ENCODE data around the gene RAB11FIP5.

DNA sequence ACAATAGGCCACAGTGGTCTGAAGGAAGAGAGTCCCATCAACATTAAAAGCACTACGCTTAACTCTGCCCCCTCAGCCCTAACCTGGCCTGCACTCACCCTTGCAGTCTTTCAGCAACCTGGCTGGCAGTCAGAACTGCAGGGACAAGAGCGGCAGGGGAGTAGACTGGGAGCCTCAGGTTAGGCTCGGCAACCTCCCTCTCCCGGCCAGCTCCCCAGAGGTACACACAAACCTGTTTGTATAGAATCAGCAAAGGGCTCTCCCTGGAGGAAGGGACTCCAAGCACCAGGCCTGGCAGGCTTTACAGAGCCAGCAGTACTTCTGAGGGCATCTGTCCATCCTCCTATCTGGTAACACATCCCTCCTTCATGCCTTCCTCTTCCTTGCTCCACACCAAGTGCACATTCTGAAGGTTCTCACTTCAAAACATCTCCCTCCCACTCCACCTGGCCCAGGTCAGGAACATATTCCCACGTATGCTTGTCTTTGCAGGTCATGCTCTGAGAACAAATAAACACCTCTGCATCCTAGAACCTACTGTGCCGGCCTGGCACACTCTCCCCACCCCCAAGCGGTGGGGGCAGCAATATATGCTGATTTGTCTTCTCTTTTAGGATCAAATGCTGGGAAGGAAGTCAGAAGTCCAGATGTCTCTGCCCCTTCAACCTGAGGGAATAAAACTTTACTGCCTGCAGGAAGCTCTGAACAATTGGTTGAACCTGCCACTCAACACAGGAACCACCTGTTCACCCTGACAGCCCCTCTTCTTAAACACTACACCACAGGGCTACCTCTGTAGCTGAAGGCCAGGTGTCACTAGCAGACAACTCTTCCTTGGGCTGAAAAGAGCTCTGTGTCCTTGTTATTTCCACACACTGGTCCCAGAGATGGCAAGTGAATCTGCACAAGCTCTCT lies 28.6 kb downstream of the RAB11FIP5 start:
- TF ChIP-seq, protein P1, sequence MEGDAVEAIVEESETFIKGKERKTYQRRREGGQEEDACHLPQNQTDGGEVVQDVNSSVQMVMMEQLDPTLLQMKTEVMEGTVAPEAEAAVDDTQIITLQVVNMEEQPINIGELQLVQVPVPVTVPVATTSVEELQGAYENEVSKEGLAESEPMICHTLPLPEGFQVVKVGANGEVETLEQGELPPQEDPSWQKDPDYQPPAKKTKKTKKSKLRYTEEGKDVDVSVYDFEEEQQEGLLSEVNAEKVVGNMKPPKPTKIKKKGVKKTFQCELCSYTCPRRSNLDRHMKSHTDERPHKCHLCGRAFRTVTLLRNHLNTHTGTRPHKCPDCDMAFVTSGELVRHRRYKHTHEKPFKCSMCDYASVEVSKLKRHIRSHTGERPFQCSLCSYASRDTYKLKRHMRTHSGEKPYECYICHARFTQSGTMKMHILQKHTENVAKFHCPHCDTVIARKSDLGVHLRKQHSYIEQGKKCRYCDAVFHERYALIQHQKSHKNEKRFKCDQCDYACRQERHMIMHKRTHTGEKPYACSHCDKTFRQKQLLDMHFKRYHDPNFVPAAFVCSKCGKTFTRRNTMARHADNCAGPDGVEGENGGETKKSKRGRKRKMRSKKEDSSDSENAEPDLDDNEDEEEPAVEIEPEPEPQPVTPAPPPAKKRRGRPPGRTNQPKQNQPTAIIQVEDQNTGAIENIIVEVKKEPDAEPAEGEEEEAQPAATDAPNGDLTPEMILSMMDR (conservative IDR thresholded peaks at IDR 0.05; ENCODE audit: low read depth, low read length), result no peak
- TF ChIP-seq POLR2A (IDR thresholded peaks at IDR 0.05; ENCODE audit: low read depth, low read length) (no peak), MAFK (IDR thresholded peaks at IDR 0.05; ENCODE audit: low read depth, low read length) (no peak), MXI1 (IDR thresholded peaks at IDR 0.05; ENCODE audit: borderline replicate concordance, low read depth, low read length) (no peak), CEBPB (IDR thresholded peaks at IDR 0.05; ENCODE audit: low read depth, low read length) (no peak), RCOR1 (IDR thresholded peaks at IDR 0.05; ENCODE audit: insufficient replicate concordance, low read length) (no peak), MAZ (IDR thresholded peaks at IDR 0.05; ENCODE audit: borderline replicate concordance, low read depth, low read length) (no peak), RAD21 (IDR thresholded peaks at IDR 0.05; ENCODE audit: low read length) (no peak), SMC3 (IDR thresholded peaks at IDR 0.05; ENCODE audit: low read depth, low read length) (no peak)
- TF ChIP-seq, protein P2, sequence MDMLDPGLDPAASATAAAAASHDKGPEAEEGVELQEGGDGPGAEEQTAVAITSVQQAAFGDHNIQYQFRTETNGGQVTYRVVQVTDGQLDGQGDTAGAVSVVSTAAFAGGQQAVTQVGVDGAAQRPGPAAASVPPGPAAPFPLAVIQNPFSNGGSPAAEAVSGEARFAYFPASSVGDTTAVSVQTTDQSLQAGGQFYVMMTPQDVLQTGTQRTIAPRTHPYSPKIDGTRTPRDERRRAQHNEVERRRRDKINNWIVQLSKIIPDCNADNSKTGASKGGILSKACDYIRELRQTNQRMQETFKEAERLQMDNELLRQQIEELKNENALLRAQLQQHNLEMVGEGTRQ (IDR thresholded peaks at IDR 0.05; ENCODE audit: low read depth, low read length), result no peak
